Gastroesophageal sphincter (tissue), 4 donors: ENCODE results near the gene SERP2. TPM values are rescaled to one million over a fixed set of nuclear protein-coding genes. Genes with fewer than 3 reads are reported as not detected.

ENCODE experiments used
- ATAC-seq: fragments of 150-250 bp; one replicate; pipeline ENCODE4 v1.9.1; 2016; ENCODE audit warnings: mild to moderate bottlenecking, moderate library complexity
- H3K27ac ChIP-seq, 4 donors: fragments of 200-600 bp; sonication (generic) in 3 of 4; 1 replicate in 3 of 4; 2 replicates in 1 of 4; pipeline ENCODE4 v1.5.1; 2016 to 2019
- H3K27me3 ChIP-seq: fragments of 200-600 bp; sonication (generic); one replicate; pipeline ENCODE4 v1.5.1; 2019
- H3K36me3 ChIP-seq, 2 donors: fragments of 200-600 bp; sonication (generic); one replicate each; pipeline ENCODE4 v1.5.1; 2019; ENCODE audit warnings: control low read depth in 1 of 2
- H3K4me1 ChIP-seq, 3 donors: fragments of 200-600 bp; sonication (generic); 1 replicate in 2 of 3; 2 replicates in 1 of 3; pipeline ENCODE4 v1.5.1; 2016 to 2019; ENCODE audit warnings: control low read depth in 2 of 3
- H3K4me3 ChIP-seq, 2 donors: fragments of 200-600 bp; sonication (generic); one replicate each; pipeline ENCODE4 v1.5.1; 2019; ENCODE audit warnings: mild to moderate bottlenecking in 1 of 2, moderate library complexity in 1 of 2
- H3K9me3 ChIP-seq, 3 donors: fragments of 200-600 bp; sonication (generic); one replicate each; pipeline ENCODE4 v1.5.1; 2017 to 2019; ENCODE audit warnings: control low read depth in 2 of 3
- CTCF ChIP-seq, 4 experiments: fragments of 200-600 bp in 2 of 4; fragments of 450-650 bp in 2 of 4; sonication (generic) in 1 of 4; IDR thresholded peaks; one replicate each; pipeline ENCODE4 v1.5.1; 2017 to 2019; ENCODE audit warnings: antibody characterized with exemption in 4 of 4, mild to moderate bottlenecking in 2 of 4, moderate library complexity in 2 of 4
- EP300 ChIP-seq: sonication (generic); formaldehyde crosslinking; IDR thresholded peaks from one replicate; pipeline ENCODE4 v1.6.1; 2017; ENCODE audit warnings: antibody characterized with exemption, mild to moderate bottlenecking
- POLR2A ChIP-seq, 2 donors: fragments of 450-650 bp; IDR thresholded peaks; one replicate each; pipeline ENCODE4 v1.6.1; 2017; ENCODE audit warnings: antibody characterized with exemption in 2 of 2, mild to moderate bottlenecking in 2 of 2, moderate library complexity in 1 of 2
- POLR2AphosphoS5 ChIP-seq: sonication (generic); formaldehyde crosslinking; IDR thresholded peaks from one replicate; pipeline ENCODE4 v1.6.1; 2017; ENCODE audit warnings: antibody characterized with exemption
- WGBS, 2 donors: methylation state at CpG; one replicate each; pipeline ENCODE4 v1.1.5; 2018; ENCODE audit warnings: low coverage in 1 of 2; 5-methylcytosine and 5-hydroxymethylcytosine counted together
- total RNA-seq, 4 donors: library from RNA; depleted of rRNA; stranded (reverse); fragments of >200 nt; gene quantifications; one replicate each; pipeline ENCODE4 v1.1.0, GENCODE V29; 2016

The SERP2 gene
- total RNA-seq, 4 donors from 2014 or later: 6.9 to 15.6 (median 11.5) TPM

DNA sequence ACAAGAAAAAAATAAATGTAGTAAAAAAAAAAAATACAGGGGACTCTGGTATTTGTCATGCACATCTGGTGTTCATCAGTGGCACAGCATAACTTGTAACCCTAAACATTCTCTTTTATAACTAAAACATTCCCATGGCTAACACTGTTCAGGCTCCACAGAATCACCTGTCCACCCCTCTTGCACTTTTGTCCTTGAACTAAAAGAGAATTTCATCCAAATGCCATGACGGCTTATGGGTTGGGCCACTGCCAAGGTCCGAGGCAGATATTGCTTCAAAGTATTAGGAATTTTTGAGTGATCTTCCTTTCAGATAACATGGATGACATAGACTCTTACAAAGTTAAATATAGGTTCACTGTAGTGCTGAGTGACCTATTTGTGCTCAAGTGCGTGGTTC is 25.7 kb upstream of the SERP2 start:
- Histone ChIP-seq H3K9me3 (no peaks in the 10 kb centered on the region), H3K27me3 (no peaks in the 10 kb centered on the region), H3K27ac (no peak overlapping the region), H3K4me1 (no peaks in the 10 kb centered on the region), H3K36me3 (no peaks in the 10 kb centered on the region), H3K4me3 (no peak overlapping the region)
- no peak for ATAC-seq
- WGBS, 2 donors: 38 to 42% methylated on average over 3 of the region's 3 CpGs
- TF ChIP-seq EP300 (no peak), POLR2A (IDR thresholded peaks at IDR 0.05) (no peak), POLR2AphosphoS5 (peak; percentile 41), CTCF (IDR thresholded peaks at IDR 0.05) (no peak)

DNA sequence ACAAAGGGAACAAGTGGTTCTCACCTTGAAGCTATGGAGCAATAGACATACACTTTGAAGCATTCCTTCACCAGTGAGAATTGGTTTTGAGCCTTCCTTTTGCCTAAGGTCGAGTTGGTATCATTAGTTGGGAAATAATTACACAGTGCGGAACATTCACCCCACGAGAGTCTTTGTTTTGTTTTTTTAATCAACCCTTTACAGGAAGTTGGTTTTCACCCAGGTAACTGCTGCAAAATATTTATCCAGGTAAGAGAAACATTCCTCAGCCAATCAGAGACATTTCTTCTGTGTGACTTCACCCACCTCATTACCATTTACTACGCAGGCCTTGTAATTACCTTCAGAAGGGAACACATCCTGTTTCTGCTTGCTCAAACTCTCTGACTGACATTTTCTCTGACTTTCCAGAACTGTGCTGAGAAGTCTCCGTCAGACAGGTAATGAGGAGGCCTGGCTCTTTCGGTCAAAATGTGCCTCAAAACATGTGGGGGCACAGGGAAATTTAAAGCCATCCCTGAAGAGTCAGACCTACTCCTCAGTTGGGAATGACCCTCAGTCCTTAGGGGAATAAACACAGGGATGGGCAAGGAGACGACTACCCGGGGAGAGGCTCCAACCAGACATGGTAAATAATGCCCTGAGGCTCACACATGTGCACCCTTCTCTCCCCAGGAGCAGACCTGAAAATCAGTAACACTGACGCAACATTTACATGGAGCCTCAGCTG is 22.7 kb upstream of the SERP2 start:
- TF ChIP-seq CTCF (IDR thresholded peaks at IDR 0.05) (no peak), POLR2AphosphoS5 (no peak), EP300 (no peak), POLR2A (IDR thresholded peaks at IDR 0.05) (no peak)
- Histone ChIP-seq H3K4me1 (no peaks in the 10 kb centered on the region), H3K36me3 (no peaks in the 10 kb centered on the region), H3K9me3 (no peaks in the 10 kb centered on the region), H3K27me3 (no peaks in the 10 kb centered on the region), H3K27ac (no peak overlapping the region), H3K4me3 (no peak overlapping the region)
- 77 to 88% methylated on average over 6 to 7 of the region's 9 CpGs for WGBS, 2 donors
- no peak for ATAC-seq

- Histone ChIP-seq H3K9me3 (no peaks in the 10 kb centered on the region), H3K27me3 (no peaks in the 10 kb centered on the region), H3K4me3 (no peak overlapping the region), H3K4me1 (no peaks in the 10 kb centered on the region), H3K27ac (no peak overlapping the region), H3K36me3 (no peaks in the 10 kb centered on the region)
- TF ChIP-seq POLR2AphosphoS5 (no peak), EP300 (no peak), CTCF (IDR thresholded peaks at IDR 0.05) (no peak), POLR2A (IDR thresholded peaks at IDR 0.05) (no peak)
- 93 to 100% methylated on average over 2 of the region's 4 CpGs for WGBS, 2 donors
- no peak for ATAC-seq
Observed at GRCh38 chr13:44351505-44351854, 22.1 kb upstream of the SERP2 start.

GRCh38 chr13:44352202-44352601 is 21.4 kb upstream of the SERP2 start:
- no peak overlapping the region for H3K4me3 ChIP-seq
- no peaks in the 10 kb centered on the region for H3K27me3 ChIP-seq
- H3K4me1 ChIP-seq: no peaks in the 10 kb centered on the region
- H3K27ac ChIP-seq: no peak overlapping the region
- no peak for TF ChIP-seq POLR2AphosphoS5
- TF ChIP-seq POLR2A (IDR thresholded peaks at IDR 0.05): no peak
- no peak for TF ChIP-seq CTCF (IDR thresholded peaks at IDR 0.05)
- TF ChIP-seq EP300: no peak
- H3K36me3 ChIP-seq: no peaks in the 10 kb centered on the region
- WGBS, 2 donors: 100% methylated on average over 3 of the region's 3 CpGs; no CpG with 5 or more reads in 1 of the 2 donors
- ATAC-seq: no peak
- H3K9me3 ChIP-seq: no peaks in the 10 kb centered on the region

DNA sequence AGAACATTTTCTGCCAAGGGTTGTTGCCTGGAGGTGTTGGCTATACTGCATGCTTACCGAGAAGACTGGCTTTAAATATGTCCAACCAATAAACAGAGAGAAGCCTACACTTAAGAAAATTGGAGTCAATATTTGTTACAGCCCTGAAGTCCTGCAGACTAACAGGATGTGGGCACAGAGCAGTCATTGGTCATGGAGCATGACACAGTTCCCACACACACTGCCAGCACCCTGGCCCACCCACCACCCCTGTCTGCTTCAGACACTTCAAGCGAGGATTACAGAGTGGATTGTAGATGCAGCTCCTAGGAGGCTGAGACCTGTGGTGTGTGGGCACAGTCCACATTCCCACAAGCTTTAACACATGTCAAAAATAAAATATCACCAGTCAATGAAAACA is 21.0 kb upstream of the SERP2 start:
- 90 to 95% methylated on average over 2 of the region's 2 CpGs for WGBS, 2 donors
- TF ChIP-seq CTCF (IDR thresholded peaks at IDR 0.05) (no peak), POLR2A (IDR thresholded peaks at IDR 0.05) (no peak), POLR2AphosphoS5 (no peak), EP300 (no peak)
- H3K27ac ChIP-seq: no peak overlapping the region

More for the DNA sequence above, 21.0 kb upstream of the SERP2 start:
- Histone ChIP-seq H3K36me3 (no peaks in the 10 kb centered on the region), H3K4me1 (no peaks in the 10 kb centered on the region), H3K27me3 (no peaks in the 10 kb centered on the region), H3K4me3 (no peak overlapping the region), H3K9me3 (no peaks in the 10 kb centered on the region)
- ATAC-seq: no peak
